VCaP (cell line): Measurements from ENCODE around the gene EYA3.

Source experiments
- H3K27ac ChIP-seq: fragments of 450-650 bp; 2 replicates; pipeline ENCODE4 v1.5.1; 2017
- CTCF ChIP-seq: fragments of 450-650 bp; conservative IDR thresholded peaks from 2 replicates; pipeline ENCODE4 v1.5.1; 2017; ENCODE audit warnings: mild to moderate bottlenecking, moderate library complexity

Gene EYA3

GRCh38 chr1:27993241-27993640 lies 95.2 kb downstream of the EYA3 start:
- no peak for TF ChIP-seq CTCF
- no peak overlapping the region for H3K27ac ChIP-seq

DNA sequence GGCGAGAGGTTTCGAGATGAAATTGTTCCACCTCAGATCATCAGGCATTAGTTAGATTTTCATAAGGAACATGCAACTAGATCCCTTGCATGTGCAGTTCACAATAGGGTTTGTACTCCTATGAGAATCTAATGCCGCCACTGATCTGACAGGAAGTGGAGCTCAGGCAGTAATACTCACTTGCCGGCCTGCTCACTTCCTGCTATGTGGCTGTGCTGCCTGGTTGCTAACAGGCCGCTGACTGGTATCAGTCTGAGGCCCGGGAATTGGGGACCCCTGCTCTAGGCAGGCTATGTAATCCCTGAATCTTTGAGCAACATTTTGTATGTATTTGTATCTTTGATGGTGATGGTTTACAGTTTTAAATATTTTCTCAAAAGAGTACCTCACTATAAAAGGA lies 96.1 kb downstream of the EYA3 start:
- no peak for TF ChIP-seq CTCF
- no peak overlapping the region for H3K27ac ChIP-seq

GRCh38 chr1:27990920-27991537 lies 97.4 kb downstream of the EYA3 start:
- TF ChIP-seq CTCF: no peak
- no peak overlapping the region for H3K27ac ChIP-seq

- no peak for TF ChIP-seq CTCF
- H3K27ac ChIP-seq: 0 out of 2 replicates have a peak overlapping the region, but pooled peaks have one; percentile 10
Measured at GRCh38 chr1:27981145-27981544, 107.3 kb downstream of the EYA3 start.

DNA sequence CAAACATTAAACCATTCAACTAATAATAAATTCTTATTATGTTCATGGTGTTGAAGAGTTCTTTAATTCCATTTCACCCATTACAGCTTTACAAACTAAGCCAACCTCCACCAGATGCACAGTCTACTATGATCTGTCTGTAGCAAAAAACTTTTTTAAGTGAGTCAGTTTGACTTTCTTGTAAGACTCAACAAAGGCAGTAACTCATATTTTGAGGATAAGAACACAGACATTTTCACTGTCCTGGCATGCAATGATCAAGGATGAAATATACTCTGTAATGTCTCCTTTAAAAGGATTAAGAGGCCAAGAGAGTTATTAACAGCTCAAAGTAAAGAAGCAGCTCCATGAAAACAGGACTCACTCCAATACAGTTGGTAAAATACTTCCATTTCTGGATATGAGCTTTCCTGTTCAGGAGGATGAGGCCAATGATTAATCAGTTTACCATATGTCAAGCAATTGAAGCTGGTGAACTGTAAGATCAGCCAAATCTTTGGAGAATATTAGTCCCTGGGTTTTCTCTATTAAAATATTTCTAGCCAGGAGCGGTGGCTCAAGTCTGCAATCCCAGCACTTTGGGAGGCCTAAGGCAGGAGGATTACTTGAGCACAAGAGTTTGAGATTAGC lies 108.1 kb downstream of the EYA3 start:
- H3K27ac ChIP-seq: peak overlapping the region; percentile 5; the same call in 1 of the 2 replicates
- TF ChIP-seq CTCF: no peak

- peak; percentile 29 for TF ChIP-seq CTCF
- H3K27ac ChIP-seq: peak overlapping the region; percentile 5; the same call in 1 of the 2 replicates
Measured at GRCh38 chr1:27979859-27980201, 108.6 kb downstream of the EYA3 start.

- no peak overlapping the region for H3K27ac ChIP-seq
- TF ChIP-seq CTCF: peak; percentile 81
Measured at GRCh38 chr1:27979151-27979858, 109.1 kb downstream of the EYA3 start.
